ENCODE data around the gene EDN2.

Gene EDN2

GRCh38 chr1:41517062-41517438 lies 32.6 kb upstream of the EDN2 start:
- DNase-seq, result no peak

- DNase-seq, result peak; percentile 81
These were observed 31.9 kb upstream of the EDN2 start for GRCh38 chr1:41516168-41517061.

- DNase-seq, result no peak
These were observed 31.3 kb upstream of the EDN2 start for GRCh38 chr1:41515778-41516167.

GRCh38 chr1:41515131-41515678 lies 30.7 kb upstream of the EDN2 start:
- DNase-seq, result no peak

DNA sequence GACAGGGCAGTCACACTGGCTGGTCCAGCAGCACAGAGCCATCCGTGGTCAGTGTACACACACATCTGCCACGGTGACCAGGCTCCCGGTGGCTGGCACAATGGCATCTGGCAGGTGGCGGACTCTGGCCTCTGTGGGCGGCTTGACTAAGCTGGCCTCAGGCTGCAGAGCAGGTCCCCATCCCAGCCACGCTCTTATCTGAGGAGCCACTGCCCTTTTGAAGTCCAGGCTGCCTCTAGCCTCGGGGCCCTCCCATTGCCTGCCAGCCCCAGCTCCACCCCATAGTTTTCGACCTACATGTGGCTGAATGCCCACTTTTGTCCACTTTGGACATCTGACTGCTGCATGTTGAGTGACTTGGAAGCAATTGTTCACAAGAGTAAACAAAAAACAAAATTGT lies 29.9 kb upstream of the EDN2 start:
- no peak for DNase-seq

GRCh38 chr1:41513383-41513735 lies 28.9 kb upstream of the EDN2 start:
- DNase-seq, result no peak

DNA sequence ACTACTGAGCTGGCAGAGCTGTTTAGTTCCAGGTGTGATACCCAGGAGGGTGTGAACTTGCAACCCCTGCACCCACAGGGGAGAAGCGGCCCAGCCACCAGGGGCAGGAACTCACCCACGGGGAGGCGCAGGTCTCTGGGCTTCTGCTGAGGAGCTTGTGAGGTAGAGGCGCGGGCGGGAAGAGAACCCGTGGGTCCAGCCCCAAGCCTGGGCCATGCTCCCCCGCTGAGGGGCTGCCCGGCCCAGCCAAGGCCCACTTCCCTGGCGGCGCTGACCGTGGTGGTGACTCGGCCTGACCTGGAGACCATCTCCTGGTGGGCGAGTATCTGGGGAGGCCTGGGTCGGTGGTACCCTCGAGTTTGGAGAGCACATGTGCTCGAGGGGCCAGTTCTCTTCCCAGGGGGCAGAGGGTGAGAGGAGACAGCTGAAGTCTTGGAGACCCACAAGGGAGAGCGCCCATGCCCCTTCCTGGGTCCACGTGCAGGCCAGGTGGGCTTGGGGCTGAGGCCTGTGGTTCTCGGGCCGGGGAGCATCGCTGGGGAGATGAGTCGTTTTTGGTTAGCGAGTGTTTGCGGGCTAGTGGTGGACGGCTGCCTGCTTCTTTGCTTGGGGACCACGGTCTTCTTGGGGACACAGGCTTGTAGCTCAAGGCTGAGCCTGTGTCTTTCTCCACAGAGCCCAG lies 28.4 kb upstream of the EDN2 start:
- no peak for DNase-seq

GRCh38 chr1:41511239-41511540 lies 26.7 kb upstream of the EDN2 start:
- DNase-seq, result no peak

DNA sequence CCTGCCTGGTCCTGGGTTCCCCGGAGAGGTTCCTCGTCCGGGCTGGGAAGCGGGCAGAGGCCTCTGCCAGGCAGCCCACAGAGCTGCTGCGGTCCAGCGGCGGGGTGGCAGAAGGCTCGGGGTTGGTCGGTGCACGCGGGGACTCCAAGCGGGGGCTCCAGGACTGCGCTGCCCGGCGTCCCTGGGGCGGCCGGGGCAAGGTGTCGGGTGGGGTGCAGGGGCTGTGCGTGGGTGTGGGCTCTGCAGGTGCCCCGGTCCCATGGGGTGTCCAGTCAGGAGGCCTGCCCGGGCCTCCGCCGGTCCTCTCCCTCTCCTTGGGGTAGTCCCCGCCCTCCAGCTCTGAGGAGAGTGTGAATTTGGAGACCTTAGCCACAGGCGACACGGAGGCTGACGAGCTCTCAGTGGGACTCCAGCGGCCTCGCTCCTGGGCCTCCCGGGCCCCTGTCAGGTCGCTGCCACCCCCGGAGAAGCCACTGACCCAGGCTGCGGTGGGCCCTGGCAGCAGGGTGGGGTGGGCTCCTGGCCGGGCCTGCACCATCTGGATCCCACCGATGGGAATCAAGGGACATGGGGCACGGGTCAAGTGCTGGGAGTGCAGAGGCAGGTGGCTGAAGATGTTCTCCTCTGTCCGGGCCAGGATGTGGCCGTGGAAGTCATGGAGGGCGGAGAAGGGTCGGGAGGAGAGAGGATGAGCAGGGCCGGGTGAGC lies 26.2 kb upstream of the EDN2 start:
- DNase-seq, result no peak

GRCh38 chr1:41509270-41509671 lies 24.8 kb upstream of the EDN2 start:
- DNase-seq, result no peak

GRCh38 chr1:41508290-41508689 lies 23.8 kb upstream of the EDN2 start:
- DNase-seq, result no peak

DNA sequence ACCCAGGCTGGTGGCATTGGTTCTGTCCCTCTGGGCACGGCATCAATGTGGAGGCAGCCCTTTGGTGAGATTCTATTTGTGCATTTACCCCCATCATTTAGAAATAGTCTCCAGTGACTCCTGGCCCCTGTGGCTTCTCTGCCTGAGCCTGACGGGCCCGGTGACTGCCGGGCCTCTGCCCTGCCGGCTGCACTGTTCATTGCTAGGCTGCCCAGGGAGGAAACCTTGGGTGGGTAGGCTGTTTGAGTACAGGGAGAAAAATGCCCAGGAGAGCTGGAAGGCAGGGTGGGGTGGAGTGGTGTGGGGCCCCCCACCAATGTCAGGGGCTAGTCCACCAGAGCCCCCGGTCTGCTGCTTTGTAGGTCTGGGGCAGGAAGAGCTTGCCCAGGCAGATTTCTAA lies 23.4 kb upstream of the EDN2 start:
- no peak for DNase-seq

GRCh38 chr1:41507110-41507720 lies 22.7 kb upstream of the EDN2 start:
- DNase-seq, result no peak

GRCh38 chr1:41504114-41505035 lies 19.9 kb upstream of the EDN2 start:
- peak; percentile 63 for DNase-seq

- no peak for DNase-seq
These were observed 19.1 kb upstream of the EDN2 start for GRCh38 chr1:41503538-41504113.

GRCh38 chr1:41502912-41503311 lies 18.4 kb upstream of the EDN2 start:
- DNase-seq, result no peak

DNA sequence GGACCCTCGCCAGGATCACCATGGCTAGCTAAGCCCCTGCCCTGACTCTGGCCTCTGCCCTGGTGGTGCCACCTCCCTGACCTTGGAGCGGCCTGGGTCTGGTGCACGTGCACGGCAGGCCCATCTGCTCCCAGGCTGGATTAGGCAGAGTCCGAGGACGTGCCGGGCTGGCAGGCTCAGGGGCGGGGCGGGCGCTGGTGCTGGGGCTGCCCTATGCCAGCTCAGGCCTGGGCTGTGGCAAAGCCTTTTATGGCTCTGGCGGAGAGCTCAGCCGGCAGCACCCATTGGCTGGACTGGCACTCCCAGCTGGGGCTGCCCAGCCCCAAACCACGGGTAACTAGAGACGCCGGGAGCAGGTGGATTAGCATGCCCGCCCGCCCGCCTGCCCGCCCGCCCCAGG lies 17.1 kb upstream of the EDN2 start:
- no peak for DNase-seq

- DNase-seq, result peak; percentile 17
These were observed 16.5 kb upstream of the EDN2 start for GRCh38 chr1:41500781-41501518.

DNA sequence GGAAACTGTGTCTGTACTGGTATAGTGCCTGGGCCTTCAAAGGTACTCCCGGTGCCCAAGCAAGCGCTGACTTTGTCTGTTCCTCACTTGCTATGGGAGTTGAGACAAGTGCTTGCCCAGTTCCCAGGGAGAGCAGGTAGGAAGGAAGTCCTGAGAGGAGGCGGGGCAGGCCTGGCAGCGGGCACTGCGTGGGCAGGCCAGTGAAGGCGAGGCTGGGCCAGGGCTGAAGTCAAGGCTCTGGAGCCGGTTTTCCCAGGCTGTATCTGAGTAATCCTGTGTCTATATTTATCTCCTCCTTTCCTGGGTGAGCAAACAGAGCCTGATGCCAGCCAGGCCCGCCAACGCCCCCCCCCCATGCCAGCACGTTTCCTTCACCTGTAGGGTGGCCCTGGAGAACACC lies 15.9 kb upstream of the EDN2 start:
- no peak for DNase-seq

DNA sequence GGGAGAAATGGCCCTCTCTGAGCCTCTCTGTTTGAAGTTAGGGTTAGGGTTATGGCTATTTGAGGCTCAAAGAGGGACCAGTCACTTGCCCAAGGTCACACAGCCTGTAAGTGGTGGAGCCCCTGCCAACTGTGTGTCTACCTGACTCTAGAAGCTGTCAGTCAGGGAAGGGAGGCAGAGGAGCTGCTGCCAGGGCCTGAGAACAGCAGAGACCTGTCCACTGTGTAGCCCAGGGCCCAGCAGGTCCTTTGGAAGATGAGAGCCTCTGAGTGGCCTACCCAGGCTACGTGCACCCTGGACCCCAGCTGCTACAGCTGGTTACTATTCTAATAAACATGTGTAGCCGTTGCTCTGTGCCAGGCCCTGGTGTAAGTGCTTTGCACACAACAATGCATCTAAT lies 15.1 kb upstream of the EDN2 start:
- no peak for DNase-seq

GRCh38 chr1:41498804-41499203 lies 14.3 kb upstream of the EDN2 start:
- DNase-seq, result peak; percentile 73

Data from fibroblast of skin of back (primary cell).